GM12878 (cell line): ENCODE data around the gene STARD4.

Experiments used
- BHLHE40 ChIP-seq, 2 experiments: fragments of 450-650 bp in 1 of 2; IDR thresholded peaks; 2 replicates each; pipeline ENCODE4 v1.6.1; 2011 to 2017; ENCODE audit warnings: low read depth in 2 of 2, borderline replicate concordance in 1 of 2, improper control_type of control experiment in 1 of 2, low read length in 1 of 2, mild to moderate bottlenecking in 1 of 2
- ETV6 ChIP-seq, 2 experiments: fragments of 450-650 bp in 1 of 2; IDR thresholded peaks in 1 of 2; conservative IDR thresholded peaks in 1 of 2; 2 replicates each; pipeline ENCODE4 v1.6.1; 2014; ENCODE audit warnings: antibody characterized with exemption in 1 of 2, borderline replicate concordance in 1 of 2, low read depth in 1 of 2, mild to moderate bottlenecking in 1 of 2, moderate library complexity in 1 of 2
- FOXM1 ChIP-seq: IDR thresholded peaks from 2 replicates; pipeline ENCODE4 v1.6.1; 2012; ENCODE audit warnings: low read depth, mild to moderate bottlenecking, inconsistent platforms, low read length, moderate library complexity
- NFYB ChIP-seq: IDR thresholded peaks from 2 replicates; pipeline ENCODE4 v1.6.1; 2011; ENCODE audit warnings: low read depth, mild to moderate bottlenecking, low read length, improper control_type of control experiment, moderate library complexity; ENCODE audit not compliant: insufficient read depth
- YY1 ChIP-seq: IDR thresholded peaks from 2 replicates; pipeline ENCODE4 v1.6.1; 2011; ENCODE audit warnings: low read depth, mild to moderate bottlenecking, low read length

GRCh38 chr5:111528056-111528455, 15.7 kb upstream of the STARD4 start:
- no peak for TF ChIP-seq NFYB
- TF ChIP-seq FOXM1: no peak
- TF ChIP-seq YY1: no peak
- no peak for TF ChIP-seq BHLHE40 (IDR thresholded peaks at IDR 0.05; ENCODE audit: borderline replicate concordance in 1 of 2, low read depth in 2 of 2, low read length in 1 of 2)
- TF ChIP-seq ETV6 (conservative IDR thresholded peaks at IDR 0.05 in 1 of 2, IDR thresholded peaks at IDR 0.05 in 1 of 2; ENCODE audit: borderline replicate concordance in 1 of 2, low read depth in 1 of 2): no peak
